ENCODE measurements around the gene GNLY. TPM values are rescaled to one million over a fixed set of nuclear protein-coding genes. Genes with fewer than 3 reads are reported as not detected.

GNLY gene
- total and polyA plus RNA-seq, 2 of the 13 experiments (the other 11 are each of a cell fraction or from before 2014, with no cell fraction given) = not detected

- no peak for TF ChIP-seq ZNF609 (CRISPR knock-in tag; IDR thresholded peaks at IDR 0.05; ENCODE audit: borderline replicate concordance)
- no peak for TF ChIP-seq MEF2D (CRISPR knock-in tag; IDR thresholded peaks at IDR 0.05)
- TF ChIP-seq THYN1 (CRISPR knock-in tag; IDR thresholded peaks at IDR 0.05; ENCODE audit: borderline replicate concordance, low read depth) = no peak
- no peak for TF ChIP-seq ARHGAP35 (CRISPR knock-in tag; IDR thresholded peaks at IDR 0.05; ENCODE audit: borderline replicate concordance)
- TF ChIP-seq ZNF17 (CRISPR knock-in tag; IDR thresholded peaks at IDR 0.05) = no peak
- TF ChIP-seq ZNF235 (CRISPR knock-in tag; IDR thresholded peaks at IDR 0.05; ENCODE audit: borderline replicate concordance) = no peak
- no peak for TF ChIP-seq ETS1 (CRISPR knock-in tag; IDR thresholded peaks at IDR 0.05)
- TF ChIP-seq HNF1A (IDR thresholded peaks at IDR 0.05; ENCODE audit: low read depth) = no peak
- no peak for TF ChIP-seq HNF1A (CRISPR knock-in tag; IDR thresholded peaks at IDR 0.05; ENCODE audit: borderline replicate concordance)
Observed at GRCh38 chr2:85690932-85691331, 3.2 kb upstream of the GNLY start (continued).
